Nephron progenitor cell (in vitro differentiated cells): ENCODE results near the gene CDKL2.

Experiments used
- DNase-seq: peaks from one replicate; pipeline ENCODE4 v3.0.0; 2021
- H3K27ac Mint-ChIP-seq: 2 replicates; pipeline ENCODE4 v1.8.0; 2021; ENCODE audit warnings: mild to moderate bottlenecking, moderate library complexity, mixed read lengths
- H3K27me3 Mint-ChIP-seq: 2 replicates; pipeline ENCODE4 v1.8.0; 2021; ENCODE audit warnings: mild to moderate bottlenecking, low read depth, mixed read lengths; ENCODE audit not compliant: poor library complexity
- H3K36me3 Mint-ChIP-seq: 2 replicates; pipeline ENCODE4 v1.8.0; 2021; ENCODE audit warnings: low read depth, mixed read lengths
- H3K4me1 Mint-ChIP-seq: 2 replicates; pipeline ENCODE4 v1.8.0; 2021; ENCODE audit warnings: mixed read lengths
- H3K4me3 Mint-ChIP-seq: 2 replicates; pipeline ENCODE4 v1.8.0; 2021; ENCODE audit warnings: mild to moderate bottlenecking, moderate library complexity, mixed read lengths
- H3K9me3 Mint-ChIP-seq: 2 replicates; pipeline ENCODE4 v1.8.0; 2021; ENCODE audit warnings: mild to moderate bottlenecking, moderate library complexity, mixed read lengths
- TF ChIP-seq, protein P1 (sequence below): fragments of 200-600 bp; sonication (generic); IDR thresholded peaks from 2 replicates; pipeline ENCODE4 v1.5.0; 2021; ENCODE audit warnings: antibody characterized with exemption

The CDKL2 gene

DNA sequence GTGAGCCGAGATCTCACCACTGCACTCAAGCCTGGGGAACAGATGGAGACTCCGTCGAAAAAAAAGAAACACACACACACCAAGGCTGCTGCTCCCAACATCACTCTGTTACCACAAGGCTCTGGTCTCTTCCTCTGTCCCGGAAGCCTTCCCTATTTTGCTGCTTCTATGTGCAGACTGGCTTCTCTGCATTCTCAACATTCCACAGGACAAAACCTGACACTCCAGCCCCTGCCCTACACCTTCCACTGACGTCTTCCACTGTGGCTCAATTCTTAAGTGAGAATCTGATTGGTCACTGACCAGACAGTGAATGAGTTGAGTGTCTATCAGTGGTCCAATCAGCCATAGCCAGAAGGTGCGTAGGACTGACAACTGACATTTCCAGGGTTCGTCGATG lies 68.5 kb downstream of the CDKL2 start:
- Mint-ChIP-seq H3K9me3 (peaks cover 6% of the 10 kb centered on the region), H3K4me1 (peaks cover 10% of the 10 kb centered on the region), H3K27ac (no peak overlapping the region), H3K27me3 (peaks cover 10% of the 10 kb centered on the region), H3K4me3 (no peak overlapping the region), H3K36me3 (no peaks in the 10 kb centered on the region)
- no peak for DNase-seq
- TF ChIP-seq, protein P1, sequence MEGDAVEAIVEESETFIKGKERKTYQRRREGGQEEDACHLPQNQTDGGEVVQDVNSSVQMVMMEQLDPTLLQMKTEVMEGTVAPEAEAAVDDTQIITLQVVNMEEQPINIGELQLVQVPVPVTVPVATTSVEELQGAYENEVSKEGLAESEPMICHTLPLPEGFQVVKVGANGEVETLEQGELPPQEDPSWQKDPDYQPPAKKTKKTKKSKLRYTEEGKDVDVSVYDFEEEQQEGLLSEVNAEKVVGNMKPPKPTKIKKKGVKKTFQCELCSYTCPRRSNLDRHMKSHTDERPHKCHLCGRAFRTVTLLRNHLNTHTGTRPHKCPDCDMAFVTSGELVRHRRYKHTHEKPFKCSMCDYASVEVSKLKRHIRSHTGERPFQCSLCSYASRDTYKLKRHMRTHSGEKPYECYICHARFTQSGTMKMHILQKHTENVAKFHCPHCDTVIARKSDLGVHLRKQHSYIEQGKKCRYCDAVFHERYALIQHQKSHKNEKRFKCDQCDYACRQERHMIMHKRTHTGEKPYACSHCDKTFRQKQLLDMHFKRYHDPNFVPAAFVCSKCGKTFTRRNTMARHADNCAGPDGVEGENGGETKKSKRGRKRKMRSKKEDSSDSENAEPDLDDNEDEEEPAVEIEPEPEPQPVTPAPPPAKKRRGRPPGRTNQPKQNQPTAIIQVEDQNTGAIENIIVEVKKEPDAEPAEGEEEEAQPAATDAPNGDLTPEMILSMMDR = no peak

GRCh38 chr4:75557696-75558095 lies 72.6 kb downstream of the CDKL2 start:
- Mint-ChIP-seq H3K27ac (no peak overlapping the region), H3K4me3 (no peak overlapping the region), H3K9me3 (peaks cover 3% of the 10 kb centered on the region), H3K27me3 (peaks cover 13% of the 10 kb centered on the region), H3K36me3 (no peaks in the 10 kb centered on the region), H3K4me1 (peaks cover 19% of the 10 kb centered on the region)
- TF ChIP-seq, protein P1 = no peak
- no peak for DNase-seq

DNA sequence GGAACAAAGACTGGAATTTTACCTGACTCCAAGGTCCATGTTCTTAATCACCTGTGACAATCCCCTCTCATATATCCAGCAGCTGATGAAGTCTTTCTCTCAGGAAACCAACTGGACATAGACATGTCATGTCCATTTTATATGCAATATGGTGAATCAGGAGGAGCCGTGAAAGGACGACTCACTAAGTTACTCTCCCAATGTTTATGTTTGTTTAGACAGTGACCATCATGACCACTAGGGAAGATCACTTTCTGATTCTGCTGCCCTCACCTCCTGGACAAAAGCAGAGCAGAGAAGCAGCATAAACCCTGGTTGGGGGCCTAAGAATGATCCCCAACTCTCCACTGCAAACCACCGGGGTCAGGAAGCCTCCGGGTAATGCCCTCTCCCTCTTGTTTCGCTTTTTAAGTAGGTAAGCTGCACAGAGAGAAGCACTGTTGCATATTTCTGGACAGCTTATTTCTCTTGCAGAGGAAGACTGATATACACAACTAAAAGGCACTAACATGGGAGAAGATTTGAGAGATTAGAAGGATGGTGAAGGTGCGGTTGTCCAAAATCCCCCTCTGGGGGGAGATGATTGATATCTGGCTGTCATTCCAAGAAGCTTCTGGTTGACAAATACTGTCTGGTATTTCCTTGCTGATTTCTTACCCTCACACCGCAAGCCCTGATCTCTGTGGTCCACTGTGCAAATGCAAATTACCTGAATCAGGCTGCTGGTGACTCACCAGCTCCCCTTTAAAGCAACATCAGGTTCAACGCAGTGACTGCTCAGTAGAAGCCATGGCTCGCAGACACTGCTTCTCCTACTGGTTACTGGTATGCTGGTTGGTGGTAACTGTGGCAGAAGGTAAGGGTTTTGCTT lies 74.8 kb downstream of the CDKL2 start, which contains the start of gene ODAPH:
ODAPH (plus strand) TSS at position 773 of the 871 bp plus-strand sequence; CDS start at position 790, 17 bp downstream.
- Mint-ChIP-seq H3K27me3 (peaks cover 11% of the 10 kb centered on the region), H3K4me1 (peaks cover 15% of the 10 kb centered on the region), H3K9me3 (no peaks in the 10 kb centered on the region), H3K4me3 (no peak within 1 kb of the TSS), H3K27ac (no peak within 1 kb of the TSS), H3K36me3 (no peaks in the 10 kb centered on the region)
- TF ChIP-seq, protein P1 = no peak
- no peak for DNase-seq

- H3K9me3 Mint-ChIP-seq = no peaks in the 10 kb centered on the region
- H3K36me3 Mint-ChIP-seq = peaks cover 4% of the 10 kb centered on the region
- no peak for DNase-seq
- H3K27me3 Mint-ChIP-seq = peaks cover 5% of the 10 kb centered on the region
- no peak overlapping the region for H3K4me3 Mint-ChIP-seq
- peaks cover 22% of the 10 kb centered on the region for H3K4me1 Mint-ChIP-seq
- TF ChIP-seq, protein P1 = no peak
- H3K27ac Mint-ChIP-seq = no peak overlapping the region
Observed at GRCh38 chr4:75552452-75552851, 77.9 kb downstream of the CDKL2 start.

DNA sequence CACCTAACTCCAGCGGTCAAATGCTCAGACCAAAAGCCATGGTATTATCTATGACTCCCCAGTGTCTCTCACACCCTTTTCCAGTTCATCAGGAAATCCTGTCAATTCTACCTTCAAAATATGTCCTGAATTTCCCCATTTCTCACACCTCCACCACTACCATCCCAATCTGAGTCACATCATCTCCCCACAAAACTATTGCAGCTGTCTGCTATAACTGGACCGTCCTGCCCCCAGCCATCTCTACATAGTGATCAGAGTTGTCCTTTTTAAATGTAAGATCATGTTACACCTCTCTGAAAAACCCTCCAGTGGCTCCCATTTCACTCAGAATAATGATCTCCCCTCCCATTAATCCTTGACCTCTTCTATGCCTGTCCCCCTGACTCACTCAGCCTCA lies 81.3 kb downstream of the CDKL2 start:
- no peak for DNase-seq
- Mint-ChIP-seq H3K9me3 (no peaks in the 10 kb centered on the region), H3K4me3 (no peak overlapping the region), H3K4me1 (peaks cover 13% of the 10 kb centered on the region), H3K27me3 (no peaks in the 10 kb centered on the region), H3K36me3 (peaks cover 12% of the 10 kb centered on the region), H3K27ac (peak overlapping the region; percentile 31)
- TF ChIP-seq, protein P1 = no peak
